Pancreas (tissue), 10 donors: ENCODE measurements around the gene SYT9. TPM values are rescaled to one million over a fixed set of nuclear protein-coding genes. Genes with fewer than 3 reads are reported as not detected.
"Not testable (repeated sequence)": the region's sequence is repeated elsewhere in the genome, so short reads cannot be mapped to it uniquely, and the experiment has no call there.

ENCODE experiments used
- ATAC-seq, 4 donors: fragments of 200-7000 bp; cut with Tn5 transposase; one replicate each; pipeline versions ENCODE4 v1.8.0 to v1.9.1; 2020; ENCODE audit warnings: mild to moderate bottlenecking in 4 of 4, moderate library complexity in 4 of 4
- DNase-seq, 6 donors: peaks; one replicate each; pipeline ENCODE4 v3.0.0-alpha.2; 2020
- FAIRE-seq: peaks from 2 replicates; lab custom pipeline; 2012; peaks lifted over from hg19 to GRCh38; lab: Jason Lieb, UNC
- H3K27ac ChIP-seq, 4 donors: fragments of 200-600 bp; sonication (generic); 1 replicate in 3 of 4; 2 replicates in 1 of 4; pipeline versions ENCODE4 v1.5.0 to v1.8.0; 2020
- H3K27me3 ChIP-seq, 4 donors: fragments of 200-600 bp; one replicate each; pipeline ENCODE4 v1.8.0; 2021
- H3K36me3 ChIP-seq, 3 donors: fragments of 200-600 bp; sonication (generic) in 1 of 3; one replicate each; pipeline versions ENCODE4 v1.5.0 to v1.8.0; 2020 to 2021
- H3K4me1 ChIP-seq, 3 donors: fragments of 200-600 bp; one replicate each; pipeline ENCODE4 v1.8.0; 2021
- H3K4me3 ChIP-seq, 4 donors: fragments of 200-600 bp; sonication (generic) in 2 of 4; one replicate each; pipeline versions ENCODE4 v1.5.0 to v1.8.0; 2020 to 2021
- H3K9me3 ChIP-seq, 4 donors: fragments of 200-600 bp; one replicate each; pipeline ENCODE4 v1.8.0; 2021
- CTCF ChIP-seq, 4 donors: fragments of 200-600 bp; sonication (generic) in 3 of 4; IDR thresholded peaks; one replicate each; pipeline versions ENCODE4 v1.5.0 to v1.8.0; 2021; ENCODE audit warnings: antibody characterized with exemption in 4 of 4
- WGBS, 2 donors: extraction: QIAGEN DNeasy Blood & Tissue Kit; methylation state at CpG; one replicate each; pipeline ENCODE4 v1.1.7; 2013; 5-methylcytosine and 5-hydroxymethylcytosine counted together
- intact Hi-C, 3 donors: fragments of 100-400 bp; cut with DNase I; formaldehyde crosslinking; loops; one replicate each; pipeline versions ENCODE4 v1.11.1 to v1.14.2; 2022
- microRNA-seq, 2 donors: library from miRNA; unstranded; fragments of <30 nt; microRNA quantifications; one replicate each; pipeline versions ENCODE4 to v1.1.0, GENCODE V29; 2019 to 2020
- polyA plus RNA-seq, 2 donors: library from polyadenylated mRNA; stranded (reverse); fragments of 200-250 nt; gene quantifications; one replicate each; pipeline ENCODE4 v1.2.3, GENCODE V29; 2013
- total RNA-seq, 6 donors: library from RNA; stranded (reverse); fragmentation: NEBNext Ultra II Directional in 4 of 6; extraction: Animal tissue kit (Norgen Biotek cat#: 25700) in 4 of 6; gene quantifications; one replicate each; pipeline versions ENCODE4 v1.2.1 to v1.2.4, GENCODE V29; 2021 to 2023
- donor health status: healthy with polysubstance abuse.
- donor health status: DM: no; HTN: no; CAD: no; lungs with moderate emphysema.
- donor health status: DM: no; HTN: no; CAD: no.
- donor health status: control.
- donor health status: control.
- donor health status: Bipolar disorder and iron deficiency.
- donor health status: DM: yes; HTN: yes; CAD: no.
- donor health status: DM: no; HTN: no; CAD: no.
- donor health status: DM: no; HTN: no; CAD: no.
- donor health status: DM: yes; HTN: yes; CAD: no.

SYT9 gene
- total and polyA plus RNA-seq, 8 donors, result 0.38 to 2.0 (median 1.0) TPM

DNA sequence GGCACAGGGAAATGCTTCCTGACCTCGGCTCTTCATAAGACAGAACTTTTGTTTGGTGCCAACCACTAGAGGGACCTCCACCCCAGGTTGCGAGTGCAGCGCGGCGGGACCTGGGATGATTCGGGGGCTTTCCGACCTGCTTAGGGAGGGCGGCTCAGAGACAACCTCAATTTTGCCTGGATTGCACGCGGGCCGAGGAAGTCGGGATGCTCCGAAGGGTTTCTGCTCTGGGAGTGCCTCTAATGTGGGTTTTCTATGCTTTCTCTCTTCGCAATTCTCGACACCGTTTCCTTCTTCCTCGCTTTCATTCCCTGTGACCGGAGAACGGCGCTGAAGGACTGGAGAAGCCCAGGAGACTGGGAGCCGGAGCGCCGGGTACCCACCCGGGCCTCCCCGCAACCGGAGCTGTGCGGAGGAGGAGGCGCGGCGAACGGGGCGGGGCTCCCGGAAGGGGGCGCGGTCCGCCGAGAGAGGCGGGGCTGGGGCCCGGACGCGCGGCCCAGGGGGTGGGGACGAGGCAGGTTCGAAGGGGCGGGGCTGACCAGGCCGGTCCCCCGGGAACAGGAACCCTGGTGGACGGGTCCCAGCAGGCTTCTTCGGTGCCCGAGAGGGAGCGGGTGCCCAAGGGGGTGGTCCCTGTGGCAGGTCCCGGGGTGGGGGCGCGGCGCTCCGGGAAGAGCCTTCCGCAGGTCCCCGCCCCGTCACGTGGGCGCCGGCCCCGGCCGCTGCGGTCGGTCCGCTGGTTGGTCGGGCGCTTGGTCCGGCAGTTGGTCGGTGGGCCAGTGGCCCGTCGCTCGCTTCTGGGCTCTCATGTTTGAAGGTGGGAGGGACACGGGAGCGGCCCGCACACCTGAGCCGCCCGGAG lies 261.8 kb downstream of the SYT9 start, which contains the start of gene PPFIBP2:
Gene PPFIBP2, plus strand, starts transcription at position 766 of the 865 bp plus-strand sequence. CDS start 35,477 bp downstream, outside the sequence.
- Histone ChIP-seq H3K27ac (peak within 1 kb of the TSS; percentile 72 to 89 (median 80)), H3K4me3 (peak within 1 kb of the TSS; percentile 67 to 77 (median 72)), H3K9me3 (no peaks in the 10 kb centered on the region), H3K4me1 (peaks cover 13 to 29% (median 25%) of the 10 kb centered on the region in 3 donors), H3K27me3 (no peaks in the 10 kb centered on the region), H3K36me3 (no peaks in the 10 kb centered on the region)
- 0 to 1% methylated on average over 51 to 79 of the region's 79 CpGs for WGBS, 2 donors
- TF ChIP-seq CTCF (IDR thresholded peaks at IDR 0.05), result peak in 3 of 4 donors; percentile 6 to 51 (median 46)
- intact Hi-C loops, result no loop called here
- DNase-seq (peak; percentile 84 to 94 (median 89)), FAIRE-seq (no peak), ATAC-seq (peak; percentile 87 to 94 (median 90))

DNA sequence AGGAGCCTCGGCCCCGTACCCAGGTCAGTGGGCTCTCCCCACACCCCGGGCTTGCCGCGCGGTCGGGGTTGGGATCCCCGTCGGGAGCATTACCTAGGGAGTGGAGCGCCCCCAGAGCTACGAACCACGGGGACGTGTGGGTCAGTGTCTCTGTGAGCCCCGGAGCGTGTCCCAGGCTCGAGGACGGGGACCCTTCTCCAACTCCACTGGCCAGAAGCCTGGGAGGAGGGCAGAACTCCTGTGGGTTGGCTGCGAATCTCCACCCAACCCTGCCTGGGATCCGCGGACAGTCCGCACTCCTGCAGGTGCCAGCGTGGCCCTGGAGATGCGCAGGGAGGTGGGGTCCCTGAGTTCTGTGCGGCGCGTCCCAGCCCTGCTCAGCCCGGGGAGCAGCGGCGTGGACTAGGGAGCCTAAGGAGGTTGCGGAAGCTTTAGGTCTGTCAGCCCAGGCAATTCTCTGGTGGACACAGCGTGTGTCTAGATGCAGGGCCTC lies 262.4 kb downstream of the SYT9 start:
- peak in 3 of 6 donors; percentile 14 to 70 (median 38) for DNase-seq
- H3K4me1 ChIP-seq, result peaks cover 13 to 29% (median 20%) of the 10 kb centered on the region in 3 donors
- intact Hi-C loops, result no loop called here

DNA sequence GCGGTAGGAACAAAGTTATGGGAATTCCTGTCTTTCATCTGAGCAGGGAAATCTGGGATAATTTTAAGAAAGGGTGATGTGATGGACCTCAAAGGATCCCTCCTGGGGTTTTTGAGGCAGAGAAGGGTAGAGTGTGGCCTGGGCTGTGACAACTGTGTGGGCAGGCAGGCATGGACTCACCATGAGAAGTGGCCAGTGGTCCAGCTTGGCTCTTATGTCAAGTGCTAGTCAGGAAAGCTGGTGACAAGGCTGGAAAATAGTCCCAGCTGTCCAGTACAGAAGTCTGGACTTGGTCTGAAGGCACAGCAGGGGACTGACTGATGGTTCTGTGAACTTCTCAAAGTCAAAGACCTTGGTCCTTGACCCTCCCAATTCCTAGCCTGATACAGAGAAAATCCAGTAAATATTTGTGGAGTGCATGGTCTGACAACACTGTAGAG lies 263.8 kb downstream of the SYT9 start:
- Histone ChIP-seq H3K4me1 (peaks cover 13 to 29% (median 20%) of the 10 kb centered on the region in 3 donors), H3K9me3 (no peaks in the 10 kb centered on the region), H3K4me3 (no peak overlapping the region), H3K27ac (no peak overlapping the region), H3K27me3 (no peaks in the 10 kb centered on the region), H3K36me3 (no peaks in the 10 kb centered on the region)
- 89 to 96% methylated on average over 1 of the region's 1 CpG for WGBS, 2 donors
- DNase-seq, result no peak
- intact Hi-C loops, result no loop called here
- TF ChIP-seq CTCF (IDR thresholded peaks at IDR 0.05), result no peak
- ATAC-seq, result no peak
- FAIRE-seq, result no peak

More for the DNA sequence above, 262.4 kb downstream of the SYT9 start:
- no peak for TF ChIP-seq CTCF (IDR thresholded peaks at IDR 0.05)
- Histone ChIP-seq H3K4me3 (peak overlapping the region; percentile 67 to 77 (median 72)), H3K9me3 (no peaks in the 10 kb centered on the region), H3K36me3 (no peaks in the 10 kb centered on the region), H3K27ac (peak overlapping the region; percentile 72 to 89 (median 80)), H3K27me3 (no peaks in the 10 kb centered on the region)
- ATAC-seq (peak; percentile 14 to 33 (median 18)), FAIRE-seq (no peak)
- WGBS, 2 donors, result 1% methylated on average over 31 of the region's 31 CpGs

- Histone ChIP-seq H3K36me3 (no peaks in the 10 kb centered on the region), H3K9me3 (no peaks in the 10 kb centered on the region), H3K27ac (no peak overlapping the region), H3K27me3 (no peaks in the 10 kb centered on the region), H3K4me1 (peaks cover 13 to 22% (median 14%) of the 10 kb centered on the region in 3 donors), H3K4me3 (no peak overlapping the region)
- FAIRE-seq (no peak), DNase-seq (no peak), ATAC-seq (no peak)
- 89 to 92% methylated on average over 12 of the region's 12 CpGs for WGBS, 2 donors
- intact Hi-C loops, result no loop called here
- TF ChIP-seq CTCF (IDR thresholded peaks at IDR 0.05), result no peak
Measured at GRCh38 chr11:7516475-7516874, 264.8 kb downstream of the SYT9 start.

DNA sequence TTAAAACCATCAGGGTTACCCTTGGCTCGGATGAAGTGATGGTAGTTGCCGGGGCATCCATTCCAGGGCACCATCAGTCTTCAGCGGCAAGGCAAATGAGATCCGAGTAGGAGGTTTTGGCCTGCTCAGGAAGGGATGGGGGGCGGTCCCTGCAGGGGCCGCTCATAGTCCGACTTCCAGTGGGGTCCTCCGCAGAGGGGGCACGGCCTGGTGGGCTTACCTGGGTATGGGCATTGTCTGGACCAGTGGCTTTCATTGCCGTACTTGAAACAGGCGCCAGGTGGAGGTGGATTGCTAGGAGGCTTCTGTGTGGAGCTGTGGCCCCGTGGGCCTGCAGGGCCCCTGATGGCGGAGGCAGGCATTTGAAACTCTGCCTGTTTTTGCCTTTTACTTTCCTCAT lies 266.0 kb downstream of the SYT9 start:
- intact Hi-C loops, H3K27ac ChIP-seq, H3K27me3 ChIP-seq, H3K36me3 ChIP-seq, H3K4me1 ChIP-seq, H3K4me3 ChIP-seq, FAIRE-seq, DNase-seq, H3K9me3 ChIP-seq, ATAC-seq: not testable (repeated sequence)
- WGBS, 2 donors, result 93 to 96% methylated on average over 13 of the region's 13 CpGs

Small RNA genes within 50 kb of the gene (microRNA-seq; reads per million reads assigned to microRNA genes)
- gene MIR302E, result 0 reads per million in 2 donors

Other genes with a start within 250 kb of the SYT9 start
- 1 to 10 TPM in 5 of 6 donors, under 1 TPM in 1; 0.88 to 4.3 (median 1.8) TPM for gene ZNF214, start 231.6 kb upstream of the SYT9 start, total RNA-seq
- gene ZNF214, start 231.6 kb upstream of the SYT9 start, polyA plus RNA-seq, result 1 to 10 TPM in 1 of 2 donors, under 1 TPM in 1; 0.34 to 1.1 TPM
- under 1 TPM in 4 of 6 donors, not detected in 2; 0.06 to 0.09 (median 0.07) TPM for gene NLRP14, start 231.4 kb upstream of the SYT9 start, total RNA-seq
- under 1 TPM in 1 of 2 donors, not detected in 1; 0.07 TPM for gene NLRP14, start 231.4 kb upstream of the SYT9 start, polyA plus RNA-seq
- not detected for gene RBMXL2, start 162.9 kb upstream of the SYT9 start, total RNA-seq
- gene RBMXL2, start 162.9 kb upstream of the SYT9 start, polyA plus RNA-seq, result not detected
- gene OLFML1, start 233.6 kb downstream of the SYT9 start, total RNA-seq, result 1 to 10 TPM in 4 of 6 donors, under 1 TPM in 2; 0.32 to 7.0 (median 1.6) TPM
- gene OLFML1, start 233.6 kb downstream of the SYT9 start, polyA plus RNA-seq, result under 1 TPM; 0.70 to 0.76 TPM